Endothelial cell of umbilical vein (primary cell): ENCODE results near the gene FAM219A. TPM values are rescaled to one million over a fixed set of nuclear protein-coding genes. Genes with fewer than 3 reads are reported as not detected.

ENCODE experiments used
- BruUV-seq: library from RNA; stranded (reverse); fragments of 400-500 nt; replicated peaks from 2 replicates; lab custom pipeline; 2021; lab: Mats Ljungman, UMichigan
- CTCF ChIA-PET: fragments of 300-600, 350-600 bp; sonication (Branson Sonifier 250); formaldehyde crosslinking; loops from one replicate; lab custom pipeline; 2021; ENCODE audit warnings: antibody characterized with exemption, inconsistent platforms; lab: Charles Lee
- POLR2A ChIA-PET: fragments of 300-600, 350-600 bp; sonication (Branson Sonifier 250); formaldehyde crosslinking; loops from one replicate; lab custom pipeline; 2021; ENCODE audit warnings: antibody characterized with exemption, inconsistent platforms; lab: Charles Lee
- DNase-seq: peaks from one replicate; pipeline ENCODE4 v3.0.0-alpha.2; 2011; ENCODE audit warnings: low read depth, low spot score
- FAIRE-seq: peaks from 2 replicates; lab custom pipeline; 2011; peaks lifted over from hg19 to GRCh38; lab: Jason Lieb, UNC
- H2AFZ ChIP-seq: 2 replicates; pipeline ENCODE4 v1.6.0; 2012; ENCODE audit warnings: low read depth, low read length, control low read depth, inconsistent platforms
- H3K27ac ChIP-seq: 2 replicates; pipeline ENCODE4 v1.5.1; 2011; ENCODE audit warnings: low read depth, mild to moderate bottlenecking, control low read depth, low read length, moderate library complexity; ENCODE audit not compliant: insufficient read depth
- H3K27me3 ChIP-seq, 2 experiments: 2 replicates each; pipeline versions ENCODE4 v1.6.0 to v1.6.1; 2011; ENCODE audit warnings: low read length in 2 of 2, mixed read lengths in 1 of 2; ENCODE audit not compliant: control insufficient read depth in 2 of 2, insufficient read depth in 2 of 2
- H3K36me3 ChIP-seq, 2 experiments: 2 replicates in 1 of 2; 3 replicates in 1 of 2; pipeline ENCODE4 v1.5.1; 2011; ENCODE audit warnings: low read length in 2 of 2, mild to moderate bottlenecking in 1 of 2, moderate library complexity in 1 of 2; ENCODE audit not compliant: control insufficient read depth in 2 of 2, insufficient read depth in 2 of 2; ENCODE audit errors: extremely low read depth in 1 of 2
- H3K4me1 ChIP-seq: 3 replicates; pipeline ENCODE4 v1.5.1; 2011; ENCODE audit warnings: mild to moderate bottlenecking, low read length; ENCODE audit not compliant: control insufficient read depth, insufficient read depth; ENCODE audit errors: extremely low read depth
- H3K4me2 ChIP-seq: 2 replicates; pipeline ENCODE4 v1.6.1; 2011; ENCODE audit warnings: low read length, control low read depth, mixed read lengths; ENCODE audit not compliant: insufficient read depth
- H3K4me3 ChIP-seq, 3 experiments: fragments of 200-600 bp in 1 of 3; sonication (generic), shearing (Covaris generic) in 1 of 3; replicated peaks in 1 of 3; 2 replicates each; pipeline ENCODE4 v1.5.1; 2011 to 2016; ENCODE audit warnings: control low read depth in 3 of 3, low read length in 3 of 3, mild to moderate bottlenecking in 2 of 3, inconsistent platforms in 1 of 3, low read depth in 1 of 3, moderate library complexity in 1 of 3; ENCODE audit not compliant: insufficient read depth in 1 of 3
- H3K79me2 ChIP-seq: 2 replicates; pipeline ENCODE4 v1.6.0; 2012; ENCODE audit warnings: low read length, inconsistent platforms; ENCODE audit not compliant: control insufficient read depth, insufficient read depth
- H3K9ac ChIP-seq: replicated peaks from 2 replicates; pipeline ENCODE3; 2011; ENCODE audit warnings: low read length, control low read depth; ENCODE audit not compliant: insufficient read depth; ENCODE audit errors: extremely low read depth
- H3K9me1 ChIP-seq: replicated peaks from 3 replicates; pipeline ENCODE4 v1.6.0; 2011; ENCODE audit warnings: mild to moderate bottlenecking, low read length; ENCODE audit not compliant: control insufficient read depth, insufficient read depth; ENCODE audit errors: extremely low read depth
- H3K9me3 ChIP-seq: replicated peaks from 2 replicates; pipeline ENCODE4 v1.5.1; 2012; ENCODE audit warnings: low read length, inconsistent platforms; ENCODE audit not compliant: control insufficient read depth, insufficient read depth
- H4K20me1 ChIP-seq: replicated peaks from 2 replicates; pipeline ENCODE3; 2011; ENCODE audit warnings: mild to moderate bottlenecking, low read length; ENCODE audit not compliant: control insufficient read depth, insufficient read depth; ENCODE audit errors: extremely low read depth
- EZH2 ChIP-seq: IDR thresholded peaks from 2 replicates; pipeline ENCODE4 v1.6.1; 2012; ENCODE audit warnings: borderline replicate concordance, low read depth, mild to moderate bottlenecking, moderate library complexity, low read length, inconsistent platforms; ENCODE audit not compliant: severe bottlenecking
- FOS ChIP-seq: IDR thresholded peaks from 2 replicates; pipeline ENCODE4 v1.6.1; 2011; ENCODE audit warnings: mild to moderate bottlenecking, low read length, moderate library complexity, borderline replicate concordance; ENCODE audit not compliant: insufficient read depth
- GATA2 ChIP-seq: IDR thresholded peaks from 2 replicates; pipeline ENCODE4 v1.7.0; 2011; ENCODE audit warnings: low read depth, mild to moderate bottlenecking, moderate library complexity, mixed read lengths, low read length; ENCODE audit not compliant: insufficient read length, insufficient read depth
- JUN ChIP-seq: IDR thresholded peaks from 2 replicates; pipeline ENCODE4 v1.6.1; 2011; ENCODE audit warnings: borderline replicate concordance, low read depth; ENCODE audit not compliant: insufficient read length, insufficient read depth
- MYC ChIP-seq: IDR thresholded peaks from one replicate; pipeline ENCODE4 v1.6.1; 2011; ENCODE audit warnings: mild to moderate bottlenecking, low read depth, low read length
- POLR2A ChIP-seq: IDR thresholded peaks from 2 replicates; pipeline ENCODE4 v1.6.1; 2012; ENCODE audit warnings: low read depth, mild to moderate bottlenecking, control low read depth, low read length
- POLR2AphosphoS5 ChIP-seq: IDR thresholded peaks from 2 replicates; pipeline ENCODE4 v1.6.1; 2012; ENCODE audit warnings: low read depth, mild to moderate bottlenecking, control low read depth, low read length, moderate library complexity; ENCODE audit not compliant: insufficient read depth
- dilution Hi-C: fragments of 300-500 bp; cut with MboI; formaldehyde crosslinking; loops from one replicate; pipeline ENCODE4 v1.15.0; 2019; ENCODE audit warnings: low sequenced_read_pairs; ENCODE audit not compliant: extremely low pct_ligation_motif_present
- intact Hi-C: fragments of 100-400 bp; cut with micrococcal nuclease; formaldehyde crosslinking; loops from one replicate; pipeline ENCODE4 v1.10.0; 2022
- polyA plus RNA-seq, 4 experiments: library from polyadenylated mRNA; depleted of rRNA in 3 of 4; stranded (reverse) in 3 of 4; unstranded in 1 of 4; fragments of >200 nt; gene quantifications; 2 replicates each; pipeline versions ENCODE4 v1.2.1 to v1.2.3, GENCODE V29; 2011 to 2012; ENCODE audit warnings: missing spikeins in 1 of 4
- total RNA-seq: library from RNA; stranded (reverse); gene quantifications from 2 replicates; pipeline ENCODE4 v1.2.3, GENCODE V29; 2021
- TF ChIP-seq, protein P1 (sequence below): IDR thresholded peaks from 2 replicates; pipeline ENCODE4 v1.6.1; 2011; ENCODE audit not compliant: insufficient read depth, insufficient read length
- TF ChIP-seq, protein P2 (sequence below), 2 donors: IDR thresholded peaks; 1 replicate in 1 of 2; 2 replicates in 1 of 2; pipeline ENCODE4 v1.5.1; 2011; ENCODE audit warnings: low read length in 2 of 2, mild to moderate bottlenecking in 2 of 2, moderate library complexity in 2 of 2, control low read depth in 1 of 2, inconsistent platforms in 1 of 2, low read depth in 1 of 2; ENCODE audit not compliant: insufficient read depth in 1 of 2; ENCODE audit errors: extremely low read depth in 1 of 2

Gene FAM219A
- total and polyA plus RNA-seq, 2 donors (not counting 3 experiments of a cell fraction or from before 2014, with no cell fraction given): 18.1 to 35.7 TPM

GRCh38 chr9:34486572-34486971 lies 28.2 kb upstream of the FAM219A start:
- CTCF ChIA-PET: no interaction called here
- dilution Hi-C loops: no loop called here
- FAIRE-seq: no peak
- no peak overlapping the region for H3K9ac ChIP-seq
- H4K20me1 ChIP-seq: no peaks in the 10 kb centered on the region
- no peaks in the 10 kb centered on the region for H3K9me1 ChIP-seq
- POLR2A ChIA-PET: no interaction called here
- peaks cover 22 to 28% of the 10 kb centered on the region in 2 experiments for H3K27me3 ChIP-seq
- TF ChIP-seq MYC (no peak), GATA2 (no peak), POLR2AphosphoS5 (no peak), POLR2A (no peak), FOS (no peak), EZH2 (no peak), JUN (no peak)
- TF ChIP-seq, protein P1, sequence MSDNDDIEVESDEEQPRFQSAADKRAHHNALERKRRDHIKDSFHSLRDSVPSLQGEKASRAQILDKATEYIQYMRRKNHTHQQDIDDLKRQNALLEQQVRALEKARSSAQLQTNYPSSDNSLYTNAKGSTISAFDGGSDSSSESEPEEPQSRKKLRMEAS: no peak
- TF ChIP-seq, protein P2, sequence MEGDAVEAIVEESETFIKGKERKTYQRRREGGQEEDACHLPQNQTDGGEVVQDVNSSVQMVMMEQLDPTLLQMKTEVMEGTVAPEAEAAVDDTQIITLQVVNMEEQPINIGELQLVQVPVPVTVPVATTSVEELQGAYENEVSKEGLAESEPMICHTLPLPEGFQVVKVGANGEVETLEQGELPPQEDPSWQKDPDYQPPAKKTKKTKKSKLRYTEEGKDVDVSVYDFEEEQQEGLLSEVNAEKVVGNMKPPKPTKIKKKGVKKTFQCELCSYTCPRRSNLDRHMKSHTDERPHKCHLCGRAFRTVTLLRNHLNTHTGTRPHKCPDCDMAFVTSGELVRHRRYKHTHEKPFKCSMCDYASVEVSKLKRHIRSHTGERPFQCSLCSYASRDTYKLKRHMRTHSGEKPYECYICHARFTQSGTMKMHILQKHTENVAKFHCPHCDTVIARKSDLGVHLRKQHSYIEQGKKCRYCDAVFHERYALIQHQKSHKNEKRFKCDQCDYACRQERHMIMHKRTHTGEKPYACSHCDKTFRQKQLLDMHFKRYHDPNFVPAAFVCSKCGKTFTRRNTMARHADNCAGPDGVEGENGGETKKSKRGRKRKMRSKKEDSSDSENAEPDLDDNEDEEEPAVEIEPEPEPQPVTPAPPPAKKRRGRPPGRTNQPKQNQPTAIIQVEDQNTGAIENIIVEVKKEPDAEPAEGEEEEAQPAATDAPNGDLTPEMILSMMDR (IDR thresholded peaks at IDR 0.05; ENCODE audit: extremely low read depth in 1 of 2, insufficient read depth in 1 of 2, low read depth in 1 of 2, low read length in 2 of 2): no peak
- H3K36me3 ChIP-seq: no peaks in the 10 kb centered on the region
- no TSS peak for BruUV-seq
- intact Hi-C loops: no loop called here
- no peak for DNase-seq
- H2AFZ ChIP-seq: no peak overlapping the region
- no peaks in the 10 kb centered on the region for H3K4me1 ChIP-seq
- no peaks in the 10 kb centered on the region for H3K79me2 ChIP-seq
- H3K4me3 ChIP-seq: no peak overlapping the region
- no peak overlapping the region for H3K4me2 ChIP-seq
- no peak overlapping the region for H3K27ac ChIP-seq
- no peaks in the 10 kb centered on the region for H3K9me3 ChIP-seq
